CD4-positive, alpha-beta T cell treated with Interferon gamma for 1 hour (primary cell): ENCODE measurements around the gene SNX19.
"Not testable (repeated sequence)": the region's sequence is repeated elsewhere in the genome, so short reads cannot be mapped to it uniquely, and the experiment has no call there.

Experiments used
- DNase-seq: peaks from one replicate; pipeline ENCODE4 v3.0.0-alpha.2; 2020

The SNX19 gene

GRCh38 chr11:130872513-130872912, 43.8 kb downstream of the SNX19 start:
- DNase-seq, result no peak

GRCh38 chr11:130872102-130872501, 44.2 kb downstream of the SNX19 start:
- no peak for DNase-seq

DNA sequence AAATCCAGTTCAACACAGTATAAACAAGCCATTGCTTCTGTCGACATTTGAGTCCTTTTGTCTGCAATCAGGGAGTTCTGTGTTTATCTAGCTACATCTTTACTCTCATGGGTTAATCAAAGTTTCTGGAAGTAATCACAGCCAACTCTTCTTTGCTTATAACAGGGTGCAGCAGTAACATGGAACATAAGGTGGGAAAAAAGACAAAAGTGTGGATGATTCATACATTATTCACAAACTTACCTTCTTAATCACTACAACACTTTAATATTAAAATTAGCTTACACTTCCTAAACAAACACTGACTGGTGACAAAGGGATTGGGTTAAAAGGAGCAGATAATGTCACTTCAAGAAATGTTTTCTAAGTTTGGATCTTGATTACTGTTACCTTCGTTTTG, 44.7 kb downstream of the SNX19 start:
- no peak for DNase-seq

GRCh38 chr11:130868721-130869390, 47.4 kb downstream of the SNX19 start:
- no peak for DNase-seq

GRCh38 chr11:130868086-130868710, 48.1 kb downstream of the SNX19 start:
- DNase-seq, result no peak

DNA sequence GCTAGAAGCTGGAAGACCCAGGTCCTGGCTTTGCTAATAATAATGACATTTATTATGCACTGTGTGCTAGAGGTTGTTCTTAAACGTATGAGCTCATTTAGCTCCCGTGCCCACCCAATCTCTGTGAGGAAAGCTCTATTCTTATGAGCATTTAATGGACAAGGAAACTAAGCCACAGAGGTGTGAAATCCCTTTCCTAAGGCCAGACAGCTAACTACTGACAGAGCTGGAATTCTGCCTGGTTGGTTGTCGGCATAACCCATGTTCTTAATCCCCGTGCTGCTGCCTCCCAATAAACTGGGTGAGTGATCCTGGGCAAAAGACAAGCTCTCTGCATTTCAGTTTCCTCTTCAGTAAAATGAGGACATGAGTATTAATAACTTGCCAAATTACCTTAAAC, 49.4 kb downstream of the SNX19 start:
- no peak for DNase-seq

GRCh38 chr11:130865774-130866114, 50.5 kb downstream of the SNX19 start:
- DNase-seq, result no peak

DNA sequence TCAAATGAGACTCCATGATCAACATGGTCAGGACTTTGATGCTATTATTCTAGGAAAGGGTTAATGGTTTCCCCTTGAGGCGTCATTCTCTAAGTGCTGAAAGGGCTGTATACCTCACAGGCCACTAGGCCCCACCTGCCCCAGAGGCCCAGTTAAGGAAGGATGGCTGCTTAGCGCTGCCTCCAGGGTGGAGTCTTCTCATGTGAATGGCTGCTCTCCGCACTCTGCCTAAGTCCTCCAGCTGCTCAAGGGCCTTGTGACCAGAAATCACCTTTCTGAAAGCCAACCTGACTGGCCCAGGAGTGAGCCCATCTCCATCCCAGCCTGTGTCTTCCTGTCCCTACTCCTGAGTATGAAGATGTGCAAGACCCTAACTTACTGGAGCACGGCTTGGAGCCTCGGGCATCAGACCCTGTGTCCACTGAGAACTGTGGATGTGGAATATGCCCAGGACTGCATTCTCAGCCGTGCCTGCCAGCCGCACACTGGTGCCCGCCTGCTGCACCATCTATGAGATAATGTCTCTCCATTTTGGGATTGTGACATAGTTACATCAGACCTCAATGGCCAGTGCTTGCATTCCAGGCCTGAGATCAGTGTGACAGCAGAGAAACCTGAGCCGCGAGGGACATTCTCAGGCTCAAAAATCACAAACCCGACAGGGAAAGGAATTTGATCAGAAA, 51.0 kb downstream of the SNX19 start:
- DNase-seq, result no peak

GRCh38 chr11:130861902-130862860, 54.1 kb downstream of the SNX19 start:
- peak; percentile 81 for DNase-seq

DNA sequence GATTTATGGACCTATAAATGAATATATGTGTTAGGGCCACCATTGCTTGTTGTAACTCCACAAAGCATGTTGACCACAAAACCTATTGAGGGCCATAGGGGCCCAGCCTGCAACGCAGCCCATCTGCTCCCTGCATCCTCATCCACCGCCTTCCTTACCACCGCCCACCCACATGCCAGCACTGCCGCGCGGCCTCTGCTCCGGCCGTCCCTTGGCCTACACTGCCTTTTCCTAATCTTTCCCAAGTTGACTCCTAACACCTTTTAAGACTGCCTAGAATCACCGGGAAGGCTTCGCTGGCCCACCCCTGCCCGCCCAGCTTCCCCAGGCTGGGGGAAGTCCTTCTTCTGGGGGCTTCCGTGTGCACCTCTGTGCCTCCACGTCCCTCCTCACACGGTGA, 55.0 kb downstream of the SNX19 start:
- no peak for DNase-seq

DNA sequence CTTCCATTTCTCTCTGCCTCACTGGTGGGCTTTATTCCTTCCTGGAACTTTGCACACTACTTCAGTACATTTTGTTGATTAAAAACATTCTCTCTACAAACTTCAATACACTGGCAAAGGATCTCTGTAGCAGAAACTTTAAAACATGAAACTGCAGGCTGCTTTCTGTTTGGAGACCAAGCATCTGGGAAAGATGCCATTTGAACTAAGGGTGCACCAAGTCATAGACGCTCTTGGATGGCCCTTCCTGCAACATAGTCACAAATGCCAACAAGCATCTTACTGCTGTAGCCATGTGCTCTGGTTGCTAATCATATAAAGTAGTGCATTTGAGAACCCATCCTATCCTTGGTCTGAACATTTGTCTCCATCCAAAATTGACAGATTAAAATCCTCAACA, 56.4 kb downstream of the SNX19 start:
- DNase-seq, result no peak

GRCh38 chr11:130858215-130858614, 58.1 kb downstream of the SNX19 start:
- no peak for DNase-seq

DNA sequence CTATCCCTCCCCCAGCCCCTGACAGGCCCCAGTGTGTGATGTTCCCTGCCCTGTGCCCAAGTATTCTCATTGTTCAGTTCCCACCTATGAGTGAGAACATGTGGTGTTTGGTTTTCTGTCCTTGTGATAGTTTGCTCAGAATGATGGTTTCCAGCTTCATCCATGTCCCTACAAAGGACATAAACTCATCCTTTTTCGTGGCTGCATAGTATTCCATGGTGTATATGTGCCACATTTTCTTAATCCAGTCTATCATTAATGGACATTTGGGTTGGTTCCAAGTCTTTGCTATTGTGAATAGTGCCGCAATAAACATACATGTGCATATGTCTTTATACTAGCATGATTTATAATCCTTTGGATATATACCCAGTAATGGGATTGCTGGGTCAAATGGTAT, 60.6 kb downstream of the SNX19 start:
- not testable (repeated sequence) for DNase-seq

DNA sequence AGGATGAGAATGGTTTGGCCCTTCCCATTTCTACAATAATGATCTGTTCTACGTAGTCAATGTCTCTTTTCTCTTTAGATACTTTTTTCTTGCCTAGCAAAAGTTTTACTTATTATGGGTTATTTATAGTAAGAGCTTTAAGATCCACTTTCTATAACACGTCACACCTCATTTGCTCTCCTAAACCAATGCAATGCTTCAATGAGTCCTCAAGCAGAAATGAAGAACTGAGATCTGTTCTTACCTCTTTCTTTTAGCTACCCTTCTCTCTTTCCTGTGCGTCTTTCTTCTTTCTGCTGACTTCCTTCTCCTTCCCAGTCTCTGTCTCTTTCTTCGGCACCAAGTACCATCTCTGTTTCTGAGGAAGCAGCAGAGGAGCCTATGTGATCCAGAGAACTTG, 61.8 kb downstream of the SNX19 start:
- DNase-seq, result no peak

DNA sequence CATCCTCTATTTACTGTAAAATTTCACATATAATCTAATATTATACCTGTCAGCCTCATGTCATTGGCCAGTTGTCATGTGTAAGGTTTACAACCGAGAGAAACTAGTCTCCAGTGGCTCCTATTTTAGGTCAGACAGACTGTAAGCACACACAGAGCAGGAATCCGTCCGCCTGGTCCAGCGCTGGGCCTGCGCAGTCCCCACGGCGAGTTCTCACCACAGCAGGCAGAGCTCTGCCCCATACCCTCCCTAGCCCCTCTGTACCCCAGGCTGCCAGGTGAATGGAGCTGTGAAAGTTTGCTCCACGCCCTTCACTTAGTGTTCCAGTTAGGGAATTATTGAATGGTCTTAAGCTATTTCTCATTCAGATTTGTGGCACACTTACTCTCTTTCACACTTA, 63.7 kb downstream of the SNX19 start:
- DNase-seq, result no peak

- no peak for DNase-seq
Measured at GRCh38 chr11:130850185-130850944, 65.9 kb downstream of the SNX19 start.

- DNase-seq, result no peak
Measured at GRCh38 chr11:130849215-130849568, 67.1 kb downstream of the SNX19 start.

GRCh38 chr11:130848361-130849214, 67.7 kb downstream of the SNX19 start:
- DNase-seq, result no peak

DNA sequence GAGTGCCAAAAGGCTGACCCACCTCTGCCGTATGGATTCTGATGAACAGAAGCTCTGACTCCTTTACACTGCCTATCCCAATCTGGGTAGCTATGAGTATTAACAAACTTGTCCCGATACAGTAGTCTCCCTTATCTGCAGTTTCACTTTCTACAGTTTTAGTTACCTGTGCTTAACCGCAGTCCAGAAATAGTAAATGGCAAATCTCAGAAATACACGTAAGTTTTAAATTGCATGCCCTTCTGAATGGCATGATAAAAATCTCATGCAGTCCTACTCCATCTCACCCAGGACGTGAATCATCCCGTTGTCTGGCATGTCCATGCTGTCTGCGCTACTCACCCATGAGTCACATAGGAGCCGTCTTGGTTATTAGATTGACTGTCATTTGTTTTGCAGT, 68.8 kb downstream of the SNX19 start:
- no peak for DNase-seq

- DNase-seq, result no peak
Measured at GRCh38 chr11:130846606-130847005, 69.7 kb downstream of the SNX19 start.

DNA sequence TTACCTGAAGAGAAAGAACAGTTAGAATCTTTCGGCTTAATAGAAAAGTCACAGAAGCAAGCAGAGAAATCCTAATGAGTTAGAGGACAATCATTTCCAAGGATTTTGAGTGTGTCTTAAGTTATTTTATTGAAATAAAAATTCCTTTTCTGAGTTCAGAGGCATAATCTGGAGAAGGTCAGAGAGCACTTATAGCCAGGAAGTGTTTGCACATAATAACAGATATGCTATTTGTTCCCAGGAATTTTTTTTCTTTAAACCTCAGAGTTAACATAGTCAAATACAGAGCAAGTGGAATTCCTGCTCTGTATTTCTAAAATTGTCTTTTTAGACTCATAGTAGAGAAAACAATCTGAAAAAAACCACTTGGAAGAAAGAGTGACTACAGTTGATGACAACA, 74.3 kb downstream of the SNX19 start:
- no peak for DNase-seq

DNA sequence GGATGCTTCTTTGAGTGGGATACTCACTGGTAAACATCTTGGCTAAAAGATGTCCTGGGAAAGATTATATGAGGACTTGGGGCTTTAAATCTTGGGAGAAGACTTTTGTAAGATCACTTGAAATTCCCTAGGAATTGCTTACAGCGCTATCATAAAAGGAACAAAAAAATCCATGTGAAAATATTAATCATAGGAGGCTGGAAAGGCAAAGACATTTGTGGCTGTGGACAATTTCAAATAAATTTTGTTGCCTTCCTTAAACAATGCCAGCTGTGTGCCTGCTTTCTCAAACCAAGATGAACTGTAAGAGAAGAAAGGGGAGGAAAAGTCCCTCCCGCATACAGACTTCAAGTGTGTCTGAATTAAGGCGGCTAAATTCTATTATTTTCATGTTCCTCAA, 75.6 kb downstream of the SNX19 start:
- no peak for DNase-seq
